IPS-20b (cell line): ENCODE measurements around the gene LDLRAP1.
"Not testable (repeated sequence)": the region's sequence is repeated elsewhere in the genome, so short reads cannot be mapped to it uniquely, and the experiment has no call there.

Source experiments
- H3K27ac ChIP-seq: one replicate; pipeline ENCODE4 v1.5.1; 2013; ENCODE audit warnings: low read length
- H3K27me3 ChIP-seq: 2 replicates; pipeline ENCODE4 v1.6.1; 2013; ENCODE audit warnings: mild to moderate bottlenecking, low read length, inconsistent platforms; ENCODE audit not compliant: insufficient read depth
- H3K36me3 ChIP-seq: 2 replicates; pipeline ENCODE4 v1.6.1; 2013; ENCODE audit warnings: low read depth, mild to moderate bottlenecking, inconsistent platforms, low read length, moderate library complexity; ENCODE audit not compliant: insufficient read depth
- H3K4me1 ChIP-seq: 2 replicates; pipeline ENCODE4 v1.6.1; 2013; ENCODE audit warnings: mild to moderate bottlenecking, control low read depth, inconsistent platforms, low read length, moderate library complexity; ENCODE audit not compliant: insufficient read depth
- H3K4me3 ChIP-seq: 2 replicates; pipeline ENCODE4 v1.5.1; 2013; ENCODE audit warnings: mild to moderate bottlenecking, low read length, inconsistent platforms
- H3K9ac ChIP-seq: 2 replicates; pipeline ENCODE4 v1.6.1; 2013; ENCODE audit warnings: low read depth, mild to moderate bottlenecking, inconsistent platforms, low read length, moderate library complexity
- H3K9me3 ChIP-seq: 2 replicates; pipeline ENCODE4 v1.6.1; 2013; ENCODE audit warnings: mild to moderate bottlenecking, low read depth, low read length, inconsistent platforms; ENCODE audit not compliant: insufficient read depth

The LDLRAP1 gene

DNA sequence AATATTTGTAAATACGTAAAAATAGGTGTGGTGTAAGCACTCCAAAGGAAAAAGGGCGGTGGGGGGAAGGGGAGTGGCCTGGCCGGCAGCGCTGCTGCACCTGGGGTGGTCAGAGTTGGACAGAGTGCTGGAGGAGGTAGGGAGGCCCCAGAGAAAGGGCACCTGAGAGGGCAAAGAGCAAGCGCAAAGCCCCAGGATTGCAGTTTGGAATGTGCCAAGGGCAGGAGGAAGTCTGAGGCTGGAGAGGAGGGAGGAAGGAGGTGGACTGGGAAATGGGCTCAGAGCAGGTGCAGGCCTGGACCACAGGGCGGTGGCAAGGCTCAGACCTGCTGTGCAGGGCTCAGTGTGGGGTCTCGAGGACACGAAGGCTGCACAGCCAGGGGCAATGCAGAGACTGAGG lies 30.6 kb downstream of the LDLRAP1 start:
- Histone ChIP-seq H3K36me3 (no peaks in the 10 kb centered on the region), H3K4me3 (no peak overlapping the region), H3K9me3 (no peaks in the 10 kb centered on the region), H3K4me1 (peaks cover 11% of the 10 kb centered on the region; the same call in 1 of the 2 replicates), H3K9ac (no peak overlapping the region), H3K27me3 (no peaks in the 10 kb centered on the region), H3K27ac (no peak overlapping the region)

DNA sequence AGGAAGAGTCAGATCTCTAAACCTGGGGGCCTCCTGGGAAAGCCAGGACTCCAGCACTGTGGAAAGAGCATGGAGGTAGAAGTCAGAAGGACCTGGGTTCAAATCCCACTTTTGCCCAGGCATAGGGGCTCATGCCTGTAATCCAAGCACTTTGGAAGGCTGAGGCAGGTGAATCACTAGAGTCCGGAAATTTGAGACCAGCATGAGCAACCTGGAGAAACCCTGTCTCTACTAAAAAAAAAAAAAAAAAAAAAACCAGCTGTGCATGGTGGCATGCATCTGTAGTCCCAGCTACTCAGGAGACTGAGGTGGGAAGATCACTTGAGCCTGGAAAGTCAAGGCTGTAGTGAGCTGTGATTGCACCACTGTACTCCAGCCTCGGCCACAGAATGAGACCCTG lies 31.8 kb downstream of the LDLRAP1 start:
- no peaks in the 10 kb centered on the region for H3K36me3 ChIP-seq
- H3K9me3 ChIP-seq, result no peaks in the 10 kb centered on the region
- H3K4me3 ChIP-seq, result no peak overlapping the region
- no peak overlapping the region for H3K9ac ChIP-seq
- H3K4me1 ChIP-seq, result peaks cover 11% of the 10 kb centered on the region; the same call in 1 of the 2 replicates
- H3K27ac ChIP-seq, result no peak overlapping the region
- H3K27me3 ChIP-seq, result no peaks in the 10 kb centered on the region

DNA sequence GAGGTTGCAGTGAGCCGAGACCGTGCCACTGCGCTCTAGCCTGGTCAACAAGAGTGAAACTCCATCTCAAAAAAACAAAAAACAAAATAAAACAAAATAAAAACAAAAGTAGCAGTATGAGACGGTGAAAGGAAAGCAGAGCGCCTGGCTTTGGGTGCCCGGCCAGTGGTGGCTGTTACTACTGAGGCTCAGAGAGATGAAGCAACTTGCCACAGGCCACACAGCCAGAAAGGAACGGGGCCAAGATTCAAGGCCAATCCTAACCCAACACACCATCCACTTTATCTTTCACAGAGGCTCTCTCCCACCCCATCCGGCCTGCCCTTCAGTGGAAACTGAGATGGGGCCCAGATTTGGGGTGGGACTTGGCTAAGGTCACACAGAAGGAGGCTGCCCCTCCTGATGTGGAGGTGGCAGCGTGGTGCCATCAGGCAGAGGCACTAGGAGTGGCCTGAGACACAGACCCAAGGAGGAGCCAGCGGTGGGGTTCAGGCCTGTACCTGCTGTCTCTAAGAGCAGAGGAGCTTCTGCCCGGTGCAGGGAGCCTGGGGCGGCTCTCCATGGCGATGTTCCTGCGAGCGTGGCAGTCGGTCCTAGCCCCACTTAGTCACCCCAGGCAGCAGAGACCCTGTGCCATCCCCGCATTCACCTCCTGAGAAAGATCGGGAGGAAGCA lies 33.2 kb downstream of the LDLRAP1 start:
- no peaks in the 10 kb centered on the region for H3K27me3 ChIP-seq
- H3K36me3 ChIP-seq, result no peaks in the 10 kb centered on the region
- no peak overlapping the region for H3K4me3 ChIP-seq
- peaks cover 15% of the 10 kb centered on the region; the same call in 1 of the 2 replicates for H3K4me1 ChIP-seq
- no peaks in the 10 kb centered on the region for H3K9me3 ChIP-seq
- no peak overlapping the region for H3K9ac ChIP-seq
- no peak overlapping the region for H3K27ac ChIP-seq

DNA sequence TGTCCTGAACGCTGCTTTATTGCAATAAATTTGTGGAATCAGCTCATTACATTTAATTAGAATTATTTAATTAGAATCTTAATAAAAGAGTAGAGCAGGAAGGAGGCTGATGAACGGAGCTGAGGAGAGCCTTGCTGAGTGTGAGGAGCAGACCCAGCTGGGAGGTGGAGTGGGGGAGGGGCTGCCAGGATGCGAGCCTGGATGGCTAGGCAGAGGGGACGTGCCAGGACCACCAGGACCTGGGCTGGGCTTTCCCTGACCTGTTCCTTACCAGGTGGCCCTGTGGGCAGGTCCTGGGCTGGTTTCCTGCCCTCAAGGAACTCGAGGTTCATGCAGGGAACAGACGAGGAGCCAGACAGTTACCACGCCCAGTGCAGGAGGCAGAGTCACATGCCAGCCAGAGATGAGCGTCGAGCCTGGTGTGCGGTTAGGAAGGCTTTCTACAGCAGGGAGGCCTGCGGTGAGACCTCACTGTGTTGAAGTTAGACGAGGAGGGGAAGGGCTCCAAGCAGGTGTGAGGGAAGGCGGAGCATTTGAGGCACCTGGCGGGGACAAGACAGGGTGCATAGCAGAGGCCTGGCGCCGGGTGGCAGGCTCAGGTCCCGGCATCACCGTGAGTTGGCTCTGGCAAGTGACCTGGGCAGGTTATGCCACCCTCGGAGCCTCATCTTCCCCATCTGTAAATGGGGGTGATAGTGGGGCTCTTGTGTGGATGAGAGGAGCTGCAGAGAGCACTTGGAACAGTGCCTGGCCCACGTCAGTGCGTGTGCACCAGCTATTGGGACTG lies 33.9 kb downstream of the LDLRAP1 start:
- Histone ChIP-seq H3K36me3 (no peaks in the 10 kb centered on the region), H3K4me1 (peaks cover 15% of the 10 kb centered on the region; the same call in 1 of the 2 replicates), H3K27ac (no peak overlapping the region), H3K27me3 (no peaks in the 10 kb centered on the region), H3K4me3 (no peak overlapping the region), H3K9me3 (no peaks in the 10 kb centered on the region), H3K9ac (no peak overlapping the region)

DNA sequence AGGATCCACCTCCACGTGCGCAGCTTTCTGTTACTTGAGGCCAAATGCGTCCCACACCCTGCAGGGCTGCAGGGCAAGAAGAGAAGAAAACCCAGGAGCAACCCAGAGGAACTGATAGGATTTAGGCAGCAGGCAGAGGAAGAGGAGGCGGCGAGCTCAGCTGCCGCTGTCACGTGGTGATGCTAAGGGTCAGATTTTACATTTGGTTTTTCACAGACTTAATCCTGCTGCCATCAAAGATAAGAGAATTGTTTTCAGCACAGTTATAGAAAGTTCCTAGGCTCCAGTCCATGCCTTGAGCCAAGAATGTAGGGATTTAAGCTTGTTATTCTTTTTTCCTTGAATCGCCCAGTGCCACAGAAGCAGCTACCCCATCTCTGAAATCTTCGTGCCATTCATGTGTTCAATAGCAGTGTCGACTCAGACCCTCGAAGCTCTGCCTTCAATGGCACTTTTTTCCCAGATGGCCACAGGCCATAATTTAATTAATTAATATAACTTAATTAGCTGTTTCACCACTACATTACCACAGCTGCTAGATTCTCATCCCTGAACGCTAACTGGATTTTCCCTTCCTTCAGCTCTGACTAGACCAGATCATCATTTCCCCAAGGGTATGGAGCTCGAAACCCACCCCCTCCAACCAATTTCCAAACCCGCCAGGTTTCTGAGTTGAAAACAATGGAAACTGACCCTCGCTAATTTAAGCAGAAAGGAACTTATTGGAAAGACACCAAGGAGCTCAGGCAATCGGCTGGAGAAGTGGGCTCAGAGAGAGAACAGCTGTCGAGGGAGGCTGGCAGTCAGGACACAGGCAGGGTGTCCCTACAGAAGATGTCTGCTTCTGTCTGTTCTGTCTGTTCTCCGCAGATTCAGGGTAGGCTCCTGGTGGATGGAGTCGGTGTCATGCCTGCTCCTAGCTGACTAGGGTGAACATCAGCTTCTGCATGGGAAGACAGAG lies 36.2 kb downstream of the LDLRAP1 start:
- H3K4me3 ChIP-seq, result no peak overlapping the region
- no peaks in the 10 kb centered on the region for H3K9me3 ChIP-seq
- peaks cover 8% of the 10 kb centered on the region; the same call in 1 of the 2 replicates for H3K4me1 ChIP-seq
- no peaks in the 10 kb centered on the region for H3K36me3 ChIP-seq
- no peaks in the 10 kb centered on the region for H3K27me3 ChIP-seq
- no peak overlapping the region for H3K9ac ChIP-seq
- no peak overlapping the region for H3K27ac ChIP-seq

DNA sequence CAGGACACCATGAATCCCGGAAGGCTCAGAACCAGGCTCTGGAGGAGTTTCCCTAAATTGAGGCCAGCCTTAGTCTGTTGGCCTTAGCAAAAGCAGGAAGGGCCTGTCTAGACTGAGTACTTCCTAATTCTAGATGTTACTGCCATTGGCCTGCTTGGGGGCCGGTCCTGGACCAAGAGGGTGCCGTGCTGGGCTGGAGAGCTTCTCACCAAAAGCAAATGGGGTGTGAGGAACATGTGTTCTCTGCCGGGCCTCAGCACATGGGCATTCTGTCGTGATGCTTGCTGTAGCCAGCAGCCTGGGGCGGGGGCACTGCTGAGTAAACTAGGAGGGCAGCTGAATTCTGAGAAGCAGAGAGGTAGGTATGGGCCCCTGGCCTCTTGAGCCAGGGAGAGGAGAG lies 37.5 kb downstream of the LDLRAP1 start:
- Histone ChIP-seq H3K27me3 (no peaks in the 10 kb centered on the region), H3K36me3 (no peaks in the 10 kb centered on the region), H3K4me3 (no peak overlapping the region), H3K4me1 (peaks cover 8% of the 10 kb centered on the region; the same call in 1 of the 2 replicates), H3K9ac (no peak overlapping the region), H3K27ac (no peak overlapping the region), H3K9me3 (no peaks in the 10 kb centered on the region)

DNA sequence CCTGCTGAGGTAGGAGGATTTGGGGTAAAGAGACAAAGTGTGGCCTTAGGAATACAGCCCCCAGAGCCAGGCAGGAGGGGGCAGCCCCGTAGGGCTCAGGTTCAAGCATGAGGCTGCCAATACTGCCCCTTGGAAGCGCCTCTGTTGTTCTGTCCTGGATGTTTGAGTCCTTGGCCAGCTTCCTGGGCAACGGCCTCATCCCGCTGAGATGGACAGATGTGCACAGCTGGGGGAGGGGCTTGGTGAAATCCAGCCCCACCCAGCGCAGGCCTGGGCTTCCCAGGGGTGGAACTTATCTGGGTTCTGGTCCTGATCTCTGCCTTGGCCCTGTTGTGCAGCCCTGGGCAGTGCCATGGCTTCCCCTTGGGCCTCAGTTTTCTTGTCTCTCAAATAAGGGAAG lies 38.4 kb downstream of the LDLRAP1 start:
- H3K27me3 ChIP-seq, result no peaks in the 10 kb centered on the region
- no peak overlapping the region for H3K27ac ChIP-seq
- no peak overlapping the region for H3K4me3 ChIP-seq
- H3K9me3 ChIP-seq, result no peaks in the 10 kb centered on the region
- no peaks in the 10 kb centered on the region for H3K36me3 ChIP-seq
- H3K4me1 ChIP-seq, result peaks cover 14% of the 10 kb centered on the region
- H3K9ac ChIP-seq, result no peak overlapping the region

DNA sequence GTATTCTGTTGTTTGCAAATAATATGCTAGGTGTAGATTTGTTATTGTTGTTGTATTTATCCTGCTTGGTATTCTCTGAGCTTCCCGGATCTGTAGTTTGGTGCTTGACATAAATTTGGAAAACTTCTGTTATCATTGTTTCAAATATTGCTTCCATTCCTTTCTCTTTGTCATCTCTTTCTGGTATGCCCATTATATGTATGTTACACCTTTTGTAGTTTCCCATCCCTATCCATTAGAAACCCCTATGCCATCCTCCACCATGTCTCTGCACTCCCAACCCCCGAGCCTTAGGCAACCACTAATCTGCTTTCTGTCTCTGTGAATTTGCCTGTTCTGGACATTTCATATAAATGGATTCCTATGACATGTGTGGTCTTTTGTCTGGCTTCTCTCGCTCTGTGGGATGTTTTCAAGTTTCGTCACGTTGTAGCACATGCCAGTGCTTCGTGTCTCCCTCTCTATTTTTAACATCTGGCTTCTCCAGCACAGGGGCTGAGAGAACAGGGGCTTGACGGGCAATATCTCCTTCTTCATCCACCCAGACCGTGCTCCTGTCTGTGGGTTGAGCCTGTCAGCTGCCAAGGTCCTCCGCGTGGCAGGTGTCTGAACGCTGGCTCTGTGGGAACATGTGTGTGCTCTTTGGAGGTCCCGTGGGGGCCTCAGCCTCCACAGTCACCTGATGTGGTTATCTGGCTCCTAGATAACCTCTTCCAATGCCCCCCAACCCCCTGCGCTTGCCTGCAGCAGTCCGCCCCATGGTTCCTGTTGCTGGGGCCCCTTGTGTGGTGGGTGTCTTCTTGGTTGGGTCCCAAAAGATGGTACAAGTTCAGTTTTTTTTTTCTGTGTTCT lies 40.3 kb downstream of the LDLRAP1 start:
- Histone ChIP-seq H3K36me3 (no peaks in the 10 kb centered on the region), H3K27ac (no peak overlapping the region), H3K4me1 (peaks cover 20% of the 10 kb centered on the region), H3K9ac (no peak overlapping the region), H3K4me3 (no peak overlapping the region), H3K9me3 (no peaks in the 10 kb centered on the region), H3K27me3 (no peaks in the 10 kb centered on the region)

DNA sequence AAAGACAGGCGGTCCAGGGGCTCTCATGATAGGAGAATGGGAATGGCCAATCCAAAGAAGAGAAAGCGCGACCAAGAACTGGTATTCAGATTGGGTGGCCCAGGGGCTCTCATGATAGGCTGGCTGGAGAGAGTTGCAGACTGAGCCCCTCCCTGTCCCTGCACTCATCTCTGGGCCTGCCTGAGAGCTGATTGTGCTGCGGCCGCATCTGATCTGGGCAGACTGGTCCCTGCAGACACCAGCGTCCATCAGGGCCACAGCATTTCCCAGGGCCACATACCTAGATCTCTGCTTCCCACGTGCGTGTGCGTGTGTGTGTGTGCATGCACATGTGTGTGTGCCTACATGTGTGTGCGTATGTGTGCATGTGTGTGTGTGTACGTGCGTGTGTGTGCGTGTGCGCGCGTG lies 42.8 kb downstream of the LDLRAP1 start:
- no peaks in the 10 kb centered on the region for H3K9me3 ChIP-seq
- peaks cover 20% of the 10 kb centered on the region for H3K4me1 ChIP-seq
- H3K9ac ChIP-seq, result no peak overlapping the region
- no peaks in the 10 kb centered on the region for H3K36me3 ChIP-seq
- no peaks in the 10 kb centered on the region for H3K27me3 ChIP-seq
- no peak overlapping the region for H3K27ac ChIP-seq
- no peak overlapping the region for H3K4me3 ChIP-seq

DNA sequence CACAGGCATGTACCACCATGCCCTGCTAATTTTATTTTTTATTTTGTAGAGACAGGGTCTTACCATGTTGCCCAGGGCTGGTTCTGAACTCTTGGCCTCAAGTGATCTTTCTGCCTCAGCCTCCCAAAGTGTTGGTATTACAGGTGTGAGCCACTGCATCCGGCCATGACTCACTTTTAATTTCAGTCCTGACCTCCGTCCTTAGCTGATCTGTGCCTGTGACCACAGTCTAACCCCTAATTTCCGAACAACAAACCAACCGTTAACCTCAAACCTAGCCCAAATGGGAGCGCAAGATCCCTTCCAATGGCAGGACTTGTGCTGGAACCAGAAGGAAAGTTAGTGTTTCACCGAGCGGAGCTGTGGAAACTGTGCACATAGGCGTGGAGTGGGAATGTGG lies 43.9 kb downstream of the LDLRAP1 start:
- H3K36me3 ChIP-seq, result no peaks in the 10 kb centered on the region
- H3K27ac ChIP-seq, result no peak overlapping the region
- H3K4me3 ChIP-seq, result peak overlapping the region; percentile 1; the same call in 1 of the 2 replicates
- no peaks in the 10 kb centered on the region for H3K9me3 ChIP-seq
- no peaks in the 10 kb centered on the region for H3K27me3 ChIP-seq
- H3K4me1 ChIP-seq, result peaks cover 17% of the 10 kb centered on the region
- no peak overlapping the region for H3K9ac ChIP-seq

DNA sequence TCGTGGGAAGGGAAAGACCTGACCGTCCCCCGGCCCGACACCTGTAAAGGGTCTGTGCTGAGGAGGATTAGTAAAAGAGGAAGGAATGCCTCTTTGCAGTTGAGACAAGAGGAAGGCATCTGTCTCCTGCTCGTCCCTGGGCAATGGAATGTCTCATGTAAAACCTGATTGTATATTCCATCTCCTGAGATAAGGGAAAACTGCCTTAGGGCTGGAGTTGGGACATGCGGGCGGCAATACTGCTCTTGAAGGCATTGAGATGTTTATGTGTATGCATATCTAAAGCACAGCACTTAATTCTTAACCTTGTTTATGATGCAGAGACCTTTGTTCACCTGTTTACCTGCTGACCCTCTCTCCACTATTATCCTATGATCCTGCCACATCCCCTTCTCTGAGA lies 44.8 kb downstream of the LDLRAP1 start:
- Histone ChIP-seq H3K4me3 (peak overlapping the region; percentile 21; the same call in 1 of the 2 replicates), H3K9ac (peak overlapping the region; percentile 41; the same call in 1 of the 2 replicates), H3K4me1 (peaks cover 17% of the 10 kb centered on the region)
- not testable (repeated sequence) for H3K9me3 ChIP-seq, H3K27me3 ChIP-seq, H3K36me3 ChIP-seq, H3K27ac ChIP-seq
